Glutamatergic neuron (in vitro differentiated cells): ENCODE results near the gene IPO9. TPM values are rescaled to one million over a fixed set of nuclear protein-coding genes. Genes with fewer than 3 reads are reported as not detected.
"Not testable (repeated sequence)": the region's sequence is repeated elsewhere in the genome, so short reads cannot be mapped to it uniquely, and the experiment has no call there.

Experiments used
- DNase-seq: peaks from one replicate; pipeline ENCODE4 v3.0.0; 2022
- H3K27ac Mint-ChIP-seq: one replicate; pipeline ENCODE4 v1.8.0; 2020; ENCODE audit warnings: mild to moderate bottlenecking, mixed read lengths, inconsistent platforms; ENCODE audit not compliant: unreplicated experiment
- H3K27me3 Mint-ChIP-seq: one replicate; pipeline ENCODE4 v1.8.0; 2020; ENCODE audit warnings: mild to moderate bottlenecking, moderate library complexity, mixed read lengths, inconsistent platforms; ENCODE audit not compliant: unreplicated experiment
- H3K36me3 Mint-ChIP-seq: one replicate; pipeline ENCODE4 v1.8.0; 2020; ENCODE audit warnings: mild to moderate bottlenecking, mixed read lengths, inconsistent platforms; ENCODE audit not compliant: unreplicated experiment
- H3K4me1 Mint-ChIP-seq: one replicate; pipeline ENCODE4 v1.8.0; 2020; ENCODE audit warnings: mild to moderate bottlenecking, low read depth, mixed read lengths, inconsistent platforms; ENCODE audit not compliant: unreplicated experiment
- H3K4me3 Mint-ChIP-seq: one replicate; pipeline ENCODE4 v1.8.0; 2020; ENCODE audit warnings: mild to moderate bottlenecking, mixed read lengths, inconsistent platforms; ENCODE audit not compliant: unreplicated experiment
- H3K9me3 Mint-ChIP-seq: one replicate; pipeline ENCODE4 v1.8.0; 2020; ENCODE audit warnings: mild to moderate bottlenecking, moderate library complexity, mixed read lengths, inconsistent platforms; ENCODE audit not compliant: unreplicated experiment
- CTCF ChIP-seq: fragments of 200-600 bp; sonication (generic); IDR thresholded peaks from one replicate; pipeline ENCODE4 v1.5.0; 2021; ENCODE audit not compliant: partially characterized antibody, unreplicated experiment
- total RNA-seq: library from RNA; stranded (reverse); fragmentation: NEBNext Ultra II Directional; extraction: Animal tissue kit (Norgen Biotek cat#: 25700); gene quantifications from one replicate; pipeline ENCODE4 v1.2.1, GENCODE V29; 2021; ENCODE audit not compliant: unreplicated experiment

Gene IPO9
- total RNA-seq, 1 donor from 2014 or later: 97.8 TPM

GRCh38 chr1:201898992-201899391 lies 70.0 kb downstream of the IPO9 start:
- TF ChIP-seq CTCF: no peak
- peaks cover 7% of the 10 kb centered on the region for H3K9me3 Mint-ChIP-seq
- H3K36me3 Mint-ChIP-seq: no peaks in the 10 kb centered on the region
- no peak overlapping the region for H3K4me3 Mint-ChIP-seq
- peaks cover 3% of the 10 kb centered on the region for H3K4me1 Mint-ChIP-seq
- H3K27ac Mint-ChIP-seq: no peak overlapping the region
- no peak for DNase-seq
- H3K27me3 Mint-ChIP-seq: peaks cover 8% of the 10 kb centered on the region

GRCh38 chr1:201899683-201900429 lies 70.9 kb downstream of the IPO9 start:
- no peak for DNase-seq
- Mint-ChIP-seq H3K4me3 (no peak overlapping the region), H3K27ac (no peak overlapping the region), H3K27me3 (peaks cover 9% of the 10 kb centered on the region), H3K36me3 (no peaks in the 10 kb centered on the region), H3K4me1 (peaks cover 3% of the 10 kb centered on the region), H3K9me3 (peaks cover 7% of the 10 kb centered on the region)
- TF ChIP-seq CTCF: no peak

- no peak overlapping the region for H3K27ac Mint-ChIP-seq
- no peak for TF ChIP-seq CTCF
These were observed 71.5 kb downstream of the IPO9 start for GRCh38 chr1:201900476-201900875.

GRCh38 chr1:201901036-201901435 lies 72.1 kb downstream of the IPO9 start:
- not testable (repeated sequence) for H3K4me1 Mint-ChIP-seq, H3K9me3 Mint-ChIP-seq, DNase-seq, H3K36me3 Mint-ChIP-seq, H3K27ac Mint-ChIP-seq, H3K4me3 Mint-ChIP-seq, H3K27me3 Mint-ChIP-seq

More at GRCh38 chr1:201900476-201900875, 71.5 kb downstream of the IPO9 start:
- DNase-seq: no peak
- H3K4me1 Mint-ChIP-seq: peaks cover 7% of the 10 kb centered on the region
- H3K9me3 Mint-ChIP-seq: peaks cover 7% of the 10 kb centered on the region
- no peaks in the 10 kb centered on the region for H3K36me3 Mint-ChIP-seq
- H3K27me3 Mint-ChIP-seq: peaks cover 9% of the 10 kb centered on the region
- no peak overlapping the region for H3K4me3 Mint-ChIP-seq

- Mint-ChIP-seq H3K27ac (no peak overlapping the region), H3K9me3 (peaks cover 7% of the 10 kb centered on the region), H3K4me1 (peaks cover 13% of the 10 kb centered on the region), H3K36me3 (no peaks in the 10 kb centered on the region), H3K4me3 (no peak overlapping the region), H3K27me3 (peaks cover 9% of the 10 kb centered on the region)
- no peak for TF ChIP-seq CTCF
- DNase-seq: no peak
These were observed 73.2 kb downstream of the IPO9 start for GRCh38 chr1:201902198-201902597.
